HG03108 (cell line): ENCODE results near the gene VAPA.

Source experiments
- ATAC-seq: cut with Tn5 transposase; IDR thresholded peaks from one replicate; pipeline ENCODE4 v1.9.1; 2021; ENCODE audit warnings: moderate library complexity; ENCODE audit not compliant: unreplicated experiment

The VAPA gene

DNA sequence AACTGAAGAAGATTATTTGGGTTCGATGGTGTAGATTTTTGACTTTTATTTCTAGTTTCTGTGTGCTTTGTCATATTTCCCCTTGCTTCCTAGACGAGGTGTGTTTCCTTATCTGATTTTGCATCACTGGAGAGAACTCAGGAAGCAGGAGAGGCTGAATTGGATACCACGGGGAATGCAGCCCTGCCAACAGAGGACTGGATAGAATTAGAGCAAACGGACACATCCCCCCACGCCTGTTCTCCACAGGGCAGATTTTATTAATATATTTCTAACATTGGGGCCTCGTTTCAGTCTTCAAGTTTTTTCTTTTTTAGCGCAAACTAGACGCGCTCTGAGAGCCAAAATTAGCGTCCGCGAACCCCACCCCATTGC is 678 bp upstream of the VAPA start:
- ATAC-seq, result no peak

DNA sequence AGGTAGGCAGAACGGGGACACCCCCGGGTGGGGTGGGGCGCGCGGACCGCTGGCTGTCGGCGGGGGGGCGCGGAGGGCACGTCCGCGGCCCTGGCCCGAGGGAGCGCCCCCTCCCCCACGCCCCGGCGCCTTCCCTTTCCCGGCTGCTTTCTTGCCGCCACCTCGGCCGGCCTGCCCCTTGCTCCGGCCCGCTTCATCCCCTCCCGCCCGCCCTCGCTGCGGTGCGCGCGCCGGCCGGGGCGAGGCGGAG is 443 bp downstream of the VAPA start:
- ATAC-seq, result no peak

DNA sequence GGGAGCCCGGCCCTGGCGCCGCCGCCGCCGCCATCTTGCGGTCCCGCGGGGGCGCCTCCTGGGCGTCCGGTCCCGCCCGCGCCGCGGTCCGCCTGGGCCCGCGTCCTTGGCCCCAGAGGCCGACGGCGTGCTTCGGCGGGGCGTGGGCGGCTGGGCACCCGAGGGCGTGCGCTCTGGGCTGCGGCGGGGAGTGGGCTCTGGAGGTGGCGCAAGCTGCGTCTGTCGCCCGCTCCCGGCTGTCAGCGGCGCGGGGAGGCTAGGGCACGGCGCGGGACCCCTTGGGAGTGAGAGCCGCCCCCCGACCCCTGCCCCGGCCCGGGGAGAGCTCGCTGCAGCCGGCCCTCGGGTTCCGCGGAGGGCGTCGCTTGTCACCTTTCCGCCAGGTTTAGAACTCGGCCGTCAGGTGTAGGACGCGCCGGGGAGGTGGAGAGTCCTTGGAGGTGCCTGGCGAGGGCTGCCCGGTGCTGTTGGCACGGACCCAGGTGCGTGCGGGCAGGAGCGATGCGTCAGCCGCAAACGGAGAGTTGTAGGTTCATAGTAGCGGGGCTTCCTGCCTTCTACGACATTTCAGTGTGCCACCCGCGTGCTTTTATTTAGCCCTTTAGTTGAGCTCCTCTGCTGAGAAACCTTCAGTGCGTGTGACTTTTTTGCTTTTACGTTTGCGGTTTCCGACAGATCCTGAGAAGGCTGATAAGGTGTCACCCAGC is 921 bp downstream of the VAPA start:
- peak; percentile 24 for ATAC-seq

DNA sequence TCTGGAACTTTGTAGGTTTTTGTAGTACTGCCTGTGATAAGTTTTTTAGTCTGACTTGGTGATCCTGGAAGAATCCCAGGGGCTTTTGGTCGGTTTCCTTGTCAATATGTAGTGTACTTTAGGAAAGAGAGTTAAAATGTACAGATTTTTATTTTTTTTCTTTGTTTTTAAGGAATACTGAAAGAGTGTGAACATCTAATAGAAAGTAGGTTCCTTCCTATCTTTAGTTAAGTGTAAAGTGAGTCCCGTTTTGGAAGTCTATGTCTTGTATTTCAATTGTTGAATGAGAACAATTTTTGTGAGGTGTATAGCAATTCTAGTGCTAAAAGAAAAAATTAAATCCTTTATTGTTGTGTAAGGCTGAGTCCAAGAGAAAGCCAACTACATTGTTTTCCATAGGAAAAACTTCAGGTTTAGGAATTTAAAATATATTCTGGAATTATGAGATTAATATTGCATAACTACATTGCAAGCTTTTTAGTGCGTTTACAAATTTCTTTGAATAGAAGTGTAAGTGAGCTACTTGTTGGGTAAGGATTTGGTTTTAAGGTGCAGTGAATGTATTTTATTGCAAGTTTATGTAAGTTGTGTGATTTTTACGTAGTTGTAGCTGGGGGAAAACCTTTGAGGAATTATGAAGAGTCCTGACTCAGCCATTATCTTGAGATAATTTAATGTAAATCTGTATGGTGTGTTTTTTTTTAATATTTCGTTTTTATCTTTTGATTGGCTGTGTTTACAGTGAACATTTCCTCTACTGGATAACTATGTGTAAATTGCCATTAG is 1.7 kb downstream of the VAPA start:
- no peak for ATAC-seq

DNA sequence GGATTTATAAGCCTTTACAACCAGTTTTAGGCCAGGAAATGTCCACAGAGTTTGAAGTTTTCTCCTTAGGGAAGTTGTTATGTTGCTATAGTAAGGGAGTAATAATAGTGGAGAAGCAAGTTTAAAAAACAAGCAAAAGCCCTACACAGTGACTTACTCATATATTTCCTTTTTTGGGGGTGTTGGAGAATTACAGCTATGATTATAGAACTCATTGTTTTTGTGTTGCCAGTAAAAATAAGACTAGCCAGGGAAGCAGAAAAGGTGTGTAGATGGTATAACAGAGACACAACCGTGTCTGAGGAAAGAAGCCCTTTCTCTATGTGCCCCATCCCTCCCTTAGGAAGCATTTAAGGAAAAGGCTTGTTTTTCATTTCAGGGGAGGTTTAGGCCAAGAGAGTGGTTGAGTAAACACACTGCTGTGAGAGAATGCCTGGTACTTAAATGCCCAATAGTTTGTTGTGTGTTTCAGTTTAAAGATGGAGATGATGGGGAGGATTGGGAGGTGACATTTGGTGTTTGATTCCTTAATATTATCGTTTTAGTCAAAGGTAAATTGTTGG is 2.3 kb downstream of the VAPA start:
- ATAC-seq, result no peak

DNA sequence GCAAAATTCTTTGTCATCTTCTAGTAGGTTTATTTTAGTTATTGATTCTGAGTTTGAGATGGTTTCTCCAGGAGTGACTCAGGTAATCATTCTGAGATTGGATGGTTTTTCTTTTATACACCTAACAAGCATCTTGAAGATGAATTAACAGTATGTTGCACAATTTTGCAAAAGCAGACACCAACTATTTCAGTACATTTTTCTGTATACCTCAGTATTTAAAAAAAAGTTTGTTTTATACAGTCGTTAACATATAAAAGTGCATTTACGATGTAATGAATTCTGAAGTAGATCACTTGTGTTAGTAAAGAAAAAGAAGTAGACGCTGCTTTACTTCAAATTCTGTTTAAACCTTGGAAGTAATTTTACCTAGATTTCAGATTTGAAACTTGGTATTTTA is 3.0 kb downstream of the VAPA start:
- no peak for ATAC-seq

DNA sequence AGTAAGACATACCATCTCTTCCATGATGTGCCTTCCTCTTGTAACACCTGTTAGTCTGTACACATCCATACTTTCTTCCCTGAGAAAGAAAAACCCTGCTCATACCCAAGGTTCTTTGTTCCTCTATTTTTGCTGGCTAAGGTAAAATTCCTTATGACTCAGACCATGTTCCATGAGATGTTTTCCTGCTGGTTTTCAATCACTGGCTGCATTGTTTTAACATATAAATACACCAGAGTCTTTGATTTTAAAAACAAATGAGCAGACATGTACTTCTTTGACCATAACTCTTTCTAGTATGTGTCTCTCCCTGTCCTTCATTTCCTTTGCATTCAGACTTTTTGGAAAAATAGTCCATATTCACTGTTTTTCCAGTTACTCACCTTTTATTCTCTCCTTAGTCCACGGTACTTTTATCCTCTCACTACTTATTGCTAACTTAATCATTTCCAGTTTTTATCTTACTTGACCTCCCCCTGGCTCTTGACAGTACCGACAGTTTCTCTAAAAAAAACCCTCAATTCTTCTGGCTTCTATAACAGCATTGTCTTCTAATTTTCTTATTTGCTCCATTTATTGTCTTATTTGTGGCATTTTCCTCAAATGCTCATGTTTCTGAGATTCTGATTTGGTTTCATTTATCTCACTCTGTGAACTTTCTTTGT is 4.3 kb downstream of the VAPA start:
- ATAC-seq, result no peak

DNA sequence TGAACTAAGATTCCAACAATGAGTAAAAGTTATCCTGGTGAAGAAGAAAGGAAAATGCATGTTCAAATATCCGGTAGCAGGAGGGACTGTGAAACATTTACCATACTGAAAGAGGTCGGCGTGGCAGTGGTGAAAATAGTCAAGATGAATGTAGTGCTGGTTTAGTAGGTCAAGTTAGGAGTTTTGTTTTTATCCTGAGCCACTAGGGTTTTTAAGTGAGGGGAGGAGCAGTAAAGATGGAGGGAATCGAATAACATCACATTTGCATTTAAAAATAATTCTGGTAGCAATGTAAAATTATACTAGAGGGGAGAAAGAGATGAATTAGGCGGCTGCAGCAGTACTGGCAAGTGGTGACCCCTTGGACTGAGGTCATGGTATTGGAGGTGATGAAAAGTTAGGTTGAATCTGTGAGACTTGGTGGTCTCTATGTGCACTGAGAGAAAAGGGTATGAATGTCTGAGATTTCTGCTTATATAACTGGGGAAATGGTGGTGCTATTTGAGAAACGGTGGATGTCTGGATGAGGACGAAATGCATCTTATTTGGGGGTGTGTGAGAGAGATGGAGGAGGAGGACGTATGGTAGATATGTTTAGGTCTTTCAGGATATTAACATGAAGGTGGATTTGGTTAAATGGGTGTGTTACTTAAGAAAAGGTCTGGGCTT is 5.9 kb downstream of the VAPA start:
- no peak for ATAC-seq

DNA sequence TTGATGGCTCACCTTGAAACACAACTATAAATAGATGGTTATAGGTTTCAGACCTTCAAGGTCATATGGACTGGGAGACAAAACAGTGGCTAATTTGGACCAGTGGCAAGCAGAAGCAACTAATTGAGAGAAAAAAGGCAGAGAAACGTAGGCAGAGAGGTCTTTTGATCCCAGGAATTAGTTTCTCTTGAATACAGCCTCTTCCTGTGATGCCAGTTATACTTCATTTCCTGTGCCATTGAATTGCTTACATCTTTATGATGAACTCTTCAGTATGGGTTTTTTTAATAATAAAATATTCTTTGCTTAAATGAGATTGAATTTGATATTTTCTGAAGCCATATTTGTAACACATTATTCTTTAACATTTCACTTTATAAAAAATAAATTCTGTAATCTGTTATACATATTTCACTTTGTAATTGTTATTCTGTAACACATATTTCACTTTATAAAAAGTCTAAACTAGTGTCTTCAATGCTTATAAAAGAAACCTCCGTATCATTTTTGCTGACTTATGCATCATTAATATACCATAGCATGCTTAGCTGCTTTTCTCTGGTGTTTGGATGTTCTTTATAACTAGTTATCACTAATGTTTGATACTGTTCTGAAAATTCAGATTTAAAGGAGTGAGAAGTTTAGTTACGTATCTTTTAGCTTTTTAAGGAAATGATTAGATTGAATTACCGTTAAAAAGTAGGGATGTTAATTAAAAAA is 8.9 kb downstream of the VAPA start:
- ATAC-seq, result no peak

DNA sequence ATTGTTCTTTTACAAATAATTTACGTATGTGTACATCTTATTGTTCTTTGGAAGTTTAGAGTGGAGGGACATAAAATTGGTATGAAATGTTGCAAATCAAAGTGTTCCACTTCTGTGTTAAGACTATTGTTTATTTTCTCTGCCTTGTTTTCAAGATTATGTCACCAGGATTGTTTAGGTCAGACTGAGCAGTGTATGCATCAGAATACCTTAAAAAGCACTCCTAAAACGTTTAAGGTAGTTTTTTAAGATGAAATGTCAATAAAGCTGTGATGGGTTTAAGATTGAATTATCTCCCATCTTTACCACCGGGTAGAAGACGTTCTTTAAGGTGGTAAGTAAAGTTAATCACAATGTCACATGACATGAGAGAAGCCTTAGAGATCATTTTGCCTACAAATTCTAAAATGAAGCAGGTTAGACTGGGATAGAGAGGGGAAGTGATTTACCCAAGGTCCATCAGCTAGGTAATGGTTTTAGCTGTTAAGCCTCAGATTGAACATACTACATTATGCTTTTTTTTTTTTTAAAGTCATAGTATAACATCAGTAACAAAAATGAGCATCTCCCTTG is 10.6 kb downstream of the VAPA start:
- no peak for ATAC-seq

DNA sequence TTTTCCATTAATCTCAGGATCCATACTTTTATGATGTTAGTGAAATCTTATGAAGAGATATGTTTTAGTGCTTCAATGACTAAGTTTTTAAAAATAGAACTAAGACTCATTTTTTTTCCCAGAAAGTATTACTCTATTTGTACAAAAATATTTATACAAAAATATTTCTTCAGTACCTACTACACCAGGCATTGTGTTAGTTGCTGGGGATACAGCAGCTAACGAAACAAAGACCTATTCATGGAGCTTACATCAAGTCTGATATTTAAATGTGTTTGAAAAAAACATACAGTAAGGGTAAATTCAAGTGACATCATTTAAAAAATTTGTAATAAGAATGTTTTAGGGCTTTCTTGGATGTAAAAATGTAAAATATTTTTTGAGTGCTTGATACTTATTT is 11.6 kb downstream of the VAPA start:
- no peak for ATAC-seq

DNA sequence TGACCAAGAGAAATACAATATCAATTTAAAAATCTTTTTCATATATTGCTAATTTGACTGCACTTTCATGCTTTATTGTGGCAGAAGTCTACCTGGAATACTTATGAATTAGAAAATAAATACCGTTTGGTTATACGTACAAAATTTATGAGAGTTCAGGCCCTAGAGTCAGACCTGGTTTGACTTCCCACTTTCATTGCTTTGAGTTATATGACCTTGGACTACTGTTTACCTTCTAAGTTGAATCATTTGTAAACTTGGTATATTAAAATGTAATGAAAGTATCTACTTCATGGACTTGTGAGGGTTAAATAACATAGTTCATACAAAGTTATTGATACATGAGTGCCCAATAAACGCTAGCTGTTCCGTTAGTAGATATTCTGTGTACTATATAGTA is 12.0 kb downstream of the VAPA start:
- no peak for ATAC-seq

DNA sequence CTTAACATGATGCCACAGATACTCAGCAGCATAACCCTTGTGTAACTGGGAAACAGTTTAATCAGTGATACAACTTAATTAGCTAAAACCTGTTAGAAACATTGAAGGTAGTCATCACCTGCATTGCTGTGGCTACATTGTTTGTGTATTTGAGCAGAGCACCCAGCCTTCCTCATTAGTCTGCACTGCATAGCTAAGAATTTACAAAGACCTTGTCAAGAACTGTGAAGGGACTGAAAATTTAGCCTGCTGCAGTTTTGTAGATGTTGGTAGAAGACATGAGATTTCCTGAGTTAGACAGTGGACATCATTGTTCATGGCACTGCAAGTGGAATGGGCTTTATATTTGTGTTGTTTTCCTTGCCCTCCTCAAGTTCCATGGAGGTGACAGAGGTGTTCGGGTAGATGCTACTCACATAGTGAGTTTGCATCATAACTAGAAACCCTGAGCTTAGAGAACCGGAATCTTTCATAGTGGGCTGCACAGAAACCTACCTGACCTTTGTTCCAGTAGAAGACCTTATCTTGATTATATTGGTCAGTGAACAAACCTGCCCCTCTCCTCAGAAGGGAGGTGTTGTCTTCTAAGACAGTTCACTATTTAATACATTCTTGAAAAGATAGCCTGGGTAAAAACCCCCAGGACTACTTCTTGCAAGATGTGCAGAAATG is 12.5 kb downstream of the VAPA start:
- ATAC-seq, result no peak

DNA sequence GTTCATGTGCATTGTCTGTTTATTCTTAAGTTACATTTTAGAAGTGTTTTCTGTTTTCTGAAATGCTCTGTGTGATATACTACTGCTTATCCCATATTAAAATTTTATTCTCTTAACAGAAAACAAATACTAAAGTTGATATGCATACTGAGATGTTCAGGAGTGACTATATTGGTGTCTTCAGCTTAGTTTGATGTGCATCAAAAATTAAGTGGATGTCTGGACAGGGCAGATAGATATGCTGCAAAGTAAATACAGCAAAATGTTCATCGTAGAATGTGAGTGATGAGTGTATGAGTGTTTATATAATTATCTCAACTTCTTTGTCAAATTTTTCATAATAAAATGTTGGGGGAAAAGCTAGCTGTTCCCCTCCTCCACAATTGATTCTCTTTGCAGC is 13.2 kb downstream of the VAPA start:
- ATAC-seq, result no peak

DNA sequence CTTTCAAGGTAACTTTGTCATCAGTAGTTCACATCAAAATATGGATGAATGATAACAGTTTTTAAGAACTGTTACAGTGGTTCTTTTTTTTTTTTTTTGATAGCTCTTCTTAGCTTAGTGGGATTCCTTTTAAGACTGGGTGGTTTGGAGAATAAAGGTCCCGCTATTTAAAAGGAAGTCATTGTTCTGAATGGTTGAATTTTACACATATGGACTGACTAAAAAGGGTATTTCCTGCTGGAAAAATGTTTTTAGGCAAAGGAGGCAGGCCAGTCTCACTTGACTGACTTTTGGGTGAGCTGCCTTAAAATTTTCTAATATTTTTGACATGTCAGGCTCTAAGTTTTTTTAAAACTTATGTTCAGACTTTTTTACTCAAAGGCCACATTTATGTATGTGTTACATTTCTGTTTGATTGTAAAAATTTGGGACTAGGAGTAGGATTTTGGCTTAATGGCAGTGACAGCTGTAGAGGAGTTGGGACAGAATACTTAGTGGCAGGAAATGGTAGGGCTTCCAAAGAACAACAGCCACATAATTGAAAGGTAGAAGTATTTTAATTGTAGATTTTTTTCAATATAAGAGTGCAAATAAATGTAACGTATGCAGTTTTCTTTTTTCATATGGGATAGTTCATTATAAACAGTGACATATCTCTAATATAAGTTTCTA is 13.7 kb downstream of the VAPA start:
- no peak for ATAC-seq

DNA sequence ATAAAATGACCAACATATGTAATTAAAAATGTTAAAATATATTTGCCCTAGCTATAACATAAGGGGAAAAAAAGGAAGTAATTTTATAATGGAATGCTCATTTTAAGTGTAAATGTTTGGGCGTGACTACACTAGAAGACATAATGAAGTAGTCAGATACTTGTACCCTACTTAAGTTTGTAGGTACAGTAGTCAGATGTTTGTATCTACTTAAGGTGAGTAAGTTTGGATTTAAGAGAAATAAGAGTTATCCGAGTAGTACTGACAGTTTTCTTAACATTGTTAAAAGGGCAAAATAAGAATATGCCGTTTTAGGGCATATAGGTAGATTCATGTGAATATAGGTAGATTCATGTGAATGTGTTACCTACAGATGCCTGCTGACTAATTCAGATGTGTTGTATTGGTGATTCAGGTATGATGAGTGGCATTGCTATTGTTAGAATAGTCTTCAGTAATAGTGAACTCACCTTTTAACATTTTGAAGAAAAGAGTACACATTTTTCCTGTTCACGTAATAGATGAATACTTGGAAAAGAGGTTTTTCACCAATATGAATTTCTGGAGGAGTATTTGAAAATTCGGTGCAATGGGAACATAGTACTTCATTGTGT is 14.9 kb downstream of the VAPA start:
- ATAC-seq, result no peak

DNA sequence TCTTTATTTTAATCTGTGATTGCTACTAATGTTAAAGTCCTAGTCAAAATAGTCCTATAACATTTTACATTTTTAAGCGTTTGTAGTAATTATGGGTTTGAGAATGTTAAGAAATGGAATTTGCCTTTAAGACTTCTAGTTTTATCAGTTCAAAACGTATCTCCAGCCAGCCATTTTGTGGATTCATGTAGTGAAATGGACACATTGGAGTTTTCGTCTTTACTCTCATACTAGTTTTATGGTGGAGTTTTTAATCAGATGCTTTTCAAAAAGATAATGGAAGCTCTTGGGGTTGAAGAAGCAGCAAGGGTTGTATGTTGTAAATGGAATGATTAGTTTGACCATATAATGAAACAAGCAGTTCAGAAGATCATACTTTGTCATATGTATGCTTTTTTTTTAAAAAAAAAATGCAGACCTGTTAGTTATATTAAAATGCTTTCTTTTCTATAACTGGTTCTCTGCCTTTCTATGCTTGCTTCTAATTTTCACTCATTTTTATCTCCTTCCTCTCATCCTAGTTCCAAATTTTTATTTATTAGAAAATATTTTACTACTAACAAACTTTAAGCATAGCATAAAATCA is 16.6 kb downstream of the VAPA start:
- no peak for ATAC-seq

DNA sequence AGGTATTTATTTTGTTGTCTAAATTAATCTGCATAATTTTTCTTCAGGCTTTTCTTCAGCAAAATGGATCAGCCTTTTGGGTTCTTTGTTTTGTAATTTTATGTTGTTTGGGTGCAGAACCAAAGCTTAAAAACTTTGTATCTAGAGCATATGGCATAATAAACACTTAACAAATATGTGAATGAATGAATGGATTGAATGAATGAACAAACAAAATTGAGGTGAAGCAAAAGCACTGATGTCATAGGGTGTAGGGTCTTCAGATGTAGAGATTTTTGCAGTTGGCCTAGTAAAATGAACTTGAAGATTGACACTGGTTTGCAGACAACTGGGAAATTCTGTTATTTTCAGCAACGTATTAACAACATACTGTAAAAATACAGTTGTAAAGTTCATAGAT is 17.3 kb downstream of the VAPA start:
- ATAC-seq, result no peak

DNA sequence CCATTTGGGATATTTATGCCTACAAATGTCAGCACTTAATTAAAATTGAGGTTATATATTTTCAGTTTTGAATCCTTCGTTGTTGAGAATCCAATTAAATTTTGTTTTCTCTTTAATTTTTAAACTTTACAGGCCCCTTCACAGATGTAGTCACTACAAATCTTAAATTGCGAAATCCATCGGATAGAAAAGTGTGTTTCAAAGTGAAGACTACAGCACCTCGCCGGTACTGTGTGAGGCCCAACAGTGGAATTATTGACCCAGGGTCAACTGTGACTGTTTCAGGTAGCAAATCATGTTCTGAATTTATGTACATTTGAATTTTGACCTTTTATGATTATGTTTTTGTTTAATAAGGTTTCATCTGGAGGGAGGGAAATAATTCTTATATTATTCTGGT is 17.9 kb downstream of the VAPA start:
- no peak for ATAC-seq
